Transverse colon (tissue), 4 donors: ENCODE data around the gene GAS7.

ENCODE experiments used
- POLR2A ChIP-seq: fragments of 450-650 bp; IDR thresholded peaks from one replicate; pipeline ENCODE4 v1.6.1; 2016; ENCODE audit warnings: antibody characterized with exemption, mild to moderate bottlenecking, moderate library complexity
- POLR2AphosphoS5 ChIP-seq, 3 donors: sonication (generic); formaldehyde crosslinking; IDR thresholded peaks; one replicate each; pipeline ENCODE4 v1.6.1; 2016; ENCODE audit warnings: antibody characterized with exemption in 3 of 3
- TF ChIP-seq, protein P1 (sequence below), 5 experiments: fragments of 200-600 bp in 3 of 5; fragments of 450-650 bp in 2 of 5; sonication (generic) in 3 of 5; IDR thresholded peaks; 1 replicate in 2 of 5; 2 replicates in 3 of 5; pipeline ENCODE4 v1.5.1; 2016 to 2017; ENCODE audit warnings: antibody characterized with exemption in 5 of 5, inconsistent platforms in 3 of 5, mild to moderate bottlenecking in 2 of 5, moderate library complexity in 1 of 5

DNA sequence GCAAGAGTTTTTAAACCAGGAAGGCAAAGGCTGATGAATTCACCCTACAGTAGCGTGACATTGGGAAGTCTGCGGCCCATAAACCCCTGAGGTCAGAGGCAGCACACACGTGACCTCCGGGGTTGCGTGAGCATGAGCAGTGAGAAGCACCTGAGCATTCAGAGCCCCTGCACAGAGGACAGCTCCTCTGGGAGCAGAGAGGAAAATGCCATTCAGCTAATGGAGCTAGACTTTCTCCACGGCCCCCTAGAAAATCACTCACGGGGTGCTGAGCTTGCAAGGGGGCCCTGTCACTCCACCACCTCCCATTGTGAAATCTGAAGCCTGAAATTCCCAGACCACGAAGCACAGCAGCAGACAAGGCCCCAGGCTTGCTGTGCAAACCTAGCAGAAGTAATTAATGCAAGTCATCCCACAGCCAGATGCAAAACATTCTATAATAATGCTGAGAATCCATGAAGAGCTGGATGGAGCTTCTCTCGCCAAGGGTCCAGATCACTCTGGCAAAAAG lies 178.4 kb downstream of the GAS7 start:
- TF ChIP-seq, protein P1, sequence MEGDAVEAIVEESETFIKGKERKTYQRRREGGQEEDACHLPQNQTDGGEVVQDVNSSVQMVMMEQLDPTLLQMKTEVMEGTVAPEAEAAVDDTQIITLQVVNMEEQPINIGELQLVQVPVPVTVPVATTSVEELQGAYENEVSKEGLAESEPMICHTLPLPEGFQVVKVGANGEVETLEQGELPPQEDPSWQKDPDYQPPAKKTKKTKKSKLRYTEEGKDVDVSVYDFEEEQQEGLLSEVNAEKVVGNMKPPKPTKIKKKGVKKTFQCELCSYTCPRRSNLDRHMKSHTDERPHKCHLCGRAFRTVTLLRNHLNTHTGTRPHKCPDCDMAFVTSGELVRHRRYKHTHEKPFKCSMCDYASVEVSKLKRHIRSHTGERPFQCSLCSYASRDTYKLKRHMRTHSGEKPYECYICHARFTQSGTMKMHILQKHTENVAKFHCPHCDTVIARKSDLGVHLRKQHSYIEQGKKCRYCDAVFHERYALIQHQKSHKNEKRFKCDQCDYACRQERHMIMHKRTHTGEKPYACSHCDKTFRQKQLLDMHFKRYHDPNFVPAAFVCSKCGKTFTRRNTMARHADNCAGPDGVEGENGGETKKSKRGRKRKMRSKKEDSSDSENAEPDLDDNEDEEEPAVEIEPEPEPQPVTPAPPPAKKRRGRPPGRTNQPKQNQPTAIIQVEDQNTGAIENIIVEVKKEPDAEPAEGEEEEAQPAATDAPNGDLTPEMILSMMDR (IDR thresholded peaks at IDR 0.05) = no peak
- TF ChIP-seq POLR2A (no peak), POLR2AphosphoS5 (IDR thresholded peaks at IDR 0.05) (no peak)
